ENCODE measurements around the gene MAP1B.

- no peak for TF ChIP-seq CTCF (conservative IDR thresholded peaks at IDR 0.05; ENCODE audit: low read depth, low read length)
- no peak for TF ChIP-seq EZH2 (IDR thresholded peaks at IDR 0.05; ENCODE audit: borderline replicate concordance, low read depth, low read length, poor library complexity, severe bottlenecking)
These were observed 36.7 kb upstream of the MAP1B start for GRCh38 chr5:72070529-72070928.
